GM19025 (cell line): ENCODE results near the gene MAP4K3.
"Not testable (repeated sequence)": the region's sequence is repeated elsewhere in the genome, so short reads cannot be mapped to it uniquely, and the experiment has no call there.

Experiments used
- ATAC-seq: cut with Tn5 transposase; IDR thresholded peaks from one replicate; pipeline ENCODE4 v1.9.1; 2021; ENCODE audit warnings: mild to moderate bottlenecking, low read depth, moderate library complexity; ENCODE audit not compliant: unreplicated experiment

The MAP4K3 gene

GRCh38 chr2:39378968-39379367 lies 58.1 kb downstream of the MAP4K3 start:
- no peak for ATAC-seq

GRCh38 chr2:39377226-39377939 lies 59.7 kb downstream of the MAP4K3 start:
- peak; percentile 71 for ATAC-seq

GRCh38 chr2:39375917-39376316 lies 61.2 kb downstream of the MAP4K3 start:
- no peak for ATAC-seq

GRCh38 chr2:39373181-39373802 lies 63.8 kb downstream of the MAP4K3 start:
- no peak for ATAC-seq

- no peak for ATAC-seq
These were observed 67.0 kb downstream of the MAP4K3 start for GRCh38 chr2:39370101-39370500.

GRCh38 chr2:39368846-39369245 lies 68.2 kb downstream of the MAP4K3 start:
- no peak for ATAC-seq

GRCh38 chr2:39368376-39368775 lies 68.7 kb downstream of the MAP4K3 start:
- no peak for ATAC-seq

GRCh38 chr2:39362595-39362994 lies 74.5 kb downstream of the MAP4K3 start:
- no peak for ATAC-seq

- no peak for ATAC-seq
These were observed 75.6 kb downstream of the MAP4K3 start for GRCh38 chr2:39361511-39361910.

- not testable (repeated sequence) for ATAC-seq
These were observed 76.7 kb downstream of the MAP4K3 start for GRCh38 chr2:39360342-39360741.

- no peak for ATAC-seq
These were observed 77.5 kb downstream of the MAP4K3 start for GRCh38 chr2:39359453-39360038.

- ATAC-seq, result no peak
These were observed 80.0 kb downstream of the MAP4K3 start for GRCh38 chr2:39356922-39357639.

GRCh38 chr2:39350658-39351057 lies 86.4 kb downstream of the MAP4K3 start:
- no peak for ATAC-seq

GRCh38 chr2:39338502-39338901 lies 98.6 kb downstream of the MAP4K3 start:
- no peak for ATAC-seq

- ATAC-seq, result no peak
These were observed 101.2 kb downstream of the MAP4K3 start for GRCh38 chr2:39335930-39336329.

- no peak for ATAC-seq
These were observed 102.1 kb downstream of the MAP4K3 start for GRCh38 chr2:39334978-39335377.

GRCh38 chr2:39334529-39334928 lies 102.6 kb downstream of the MAP4K3 start:
- ATAC-seq, result no peak

- ATAC-seq, result no peak
These were observed 110.4 kb downstream of the MAP4K3 start for GRCh38 chr2:39326644-39327043.

GRCh38 chr2:39325966-39326365 lies 111.1 kb downstream of the MAP4K3 start:
- no peak for ATAC-seq

- ATAC-seq, result not testable (repeated sequence)
These were observed 115.7 kb downstream of the MAP4K3 start for GRCh38 chr2:39321056-39322035.
